H1 (cell line): ENCODE data around the gene CHI3L2. TPM values are rescaled to one million over a fixed set of nuclear protein-coding genes. Genes with fewer than 3 reads are reported as not detected.

Source experiments
- CTCF ChIA-PET: fragments of 300-600 bp; sonication (Branson Sonifier 250); formaldehyde crosslinking; loops from one replicate; lab custom pipeline; 2021; ENCODE audit not compliant: partially characterized antibody; lab: Charles Lee
- POLR2A ChIA-PET: fragments of 300-600 bp; sonication (Branson Sonifier 250); formaldehyde crosslinking; loops from one replicate; lab custom pipeline; 2021; ENCODE audit warnings: inconsistent platforms; ENCODE audit not compliant: partially characterized antibody; lab: Charles Lee
- DNase-seq, 2 experiments: peaks; one replicate each; pipeline versions ENCODE4 v3.0.0 to v3.0.0-alpha.2; 2010 to 2022; ENCODE audit warnings: low spot score in 2 of 2, low read depth in 1 of 2, mixed read lengths in 1 of 2
- FAIRE-seq: peaks from 2 replicates; lab custom pipeline; 2011; peaks lifted over from hg19 to GRCh38; lab: Jason Lieb, UNC
- H2AFZ ChIP-seq: 2 replicates; pipeline ENCODE4 v1.8.1; 2012; ENCODE audit warnings: low read length, inconsistent platforms
- H2AK5ac ChIP-seq: 2 replicates; pipeline ENCODE4 v1.6.1; 2013; ENCODE audit warnings: low read depth, low read length
- H2BK120ac ChIP-seq: replicated peaks from 2 replicates; pipeline ENCODE3; 2013; ENCODE audit warnings: low read depth, low read length, inconsistent platforms
- H2BK12ac ChIP-seq: 2 replicates; pipeline ENCODE4 v1.6.1; 2013; ENCODE audit warnings: low read depth, low read length
- H2BK15ac ChIP-seq: 2 replicates; pipeline ENCODE4 v1.6.1; 2013; ENCODE audit warnings: low read length
- H2BK20ac ChIP-seq: 2 replicates; pipeline ENCODE4 v1.6.1; 2013; ENCODE audit warnings: low read length
- H2BK5ac ChIP-seq: 2 replicates; pipeline ENCODE4 v1.6.1; 2013; ENCODE audit warnings: low read depth, low read length
- H3K14ac ChIP-seq: 2 replicates; pipeline ENCODE4 v1.6.1; 2013; ENCODE audit warnings: inconsistent platforms; ENCODE audit not compliant: insufficient read length
- H3K18ac ChIP-seq: 2 replicates; pipeline ENCODE4 v1.6.1; 2013; ENCODE audit warnings: low read length; ENCODE audit errors: extremely low read depth
- H3K23ac ChIP-seq: 2 replicates; pipeline ENCODE4 v1.6.1; 2013; ENCODE audit warnings: inconsistent platforms; ENCODE audit not compliant: insufficient read length
- H3K23me2 ChIP-seq: 2 replicates; pipeline ENCODE4 v1.6.1; 2013; ENCODE audit warnings: low read depth, low read length
- H3K27ac ChIP-seq: 2 replicates; pipeline ENCODE4 v1.6.1; 2011; ENCODE audit warnings: low read depth, low read length, inconsistent platforms
- H3K27me3 ChIP-seq, 4 experiments: replicated peaks in 1 of 4; 1 replicate in 1 of 4; 2 replicates in 3 of 4; pipeline versions ENCODE4 v1.6.1 to v1.8.1; 2011 to 2013; ENCODE audit warnings: low read length in 3 of 4, mild to moderate bottlenecking in 3 of 4, inconsistent platforms in 2 of 4, mixed read lengths in 2 of 4, moderate library complexity in 1 of 4; ENCODE audit not compliant: control insufficient read depth in 3 of 4, insufficient read depth in 3 of 4; ENCODE audit errors: extremely low read depth in 1 of 4
- H3K36me3 ChIP-seq, 4 experiments: 2 replicates each; pipeline versions ENCODE4 v1.6.1 to v1.8.1; 2011 to 2013; ENCODE audit warnings: mild to moderate bottlenecking in 4 of 4, low read length in 3 of 4, moderate library complexity in 2 of 4, control low read depth in 1 of 4, inconsistent platforms in 1 of 4; ENCODE audit not compliant: insufficient read depth in 4 of 4, control insufficient read depth in 2 of 4
- H3K4ac ChIP-seq: replicated peaks from 2 replicates; pipeline ENCODE3; 2013; ENCODE audit warnings: low read length, low read depth, mixed read lengths, inconsistent platforms; ENCODE audit not compliant: insufficient read length
- H3K4me1 ChIP-seq, 4 experiments: replicated peaks in 1 of 4; 1 replicate in 1 of 4; 2 replicates in 3 of 4; pipeline versions ENCODE4 v1.6.1 to v1.8.1; 2011 to 2013; ENCODE audit warnings: low read length in 3 of 4, inconsistent platforms in 2 of 4, mixed read lengths in 1 of 4; ENCODE audit not compliant: insufficient read depth in 4 of 4, control insufficient read depth in 3 of 4
- H3K4me2 ChIP-seq, 2 experiments: 2 replicates each; pipeline versions ENCODE4 v1.6.1 to v1.8.1; 2011 to 2013; ENCODE audit warnings: low read depth in 2 of 2, low read length in 2 of 2, control low read depth in 1 of 2, inconsistent platforms in 1 of 2, mild to moderate bottlenecking in 1 of 2; ENCODE audit not compliant: insufficient read depth in 1 of 2
- H3K4me3 ChIP-seq, 4 experiments: fragments of 200-600, 300-600 bp in 1 of 4; sonication (generic), shearing (Covaris generic), sonication (Bioruptor Twin) in 1 of 4; 2 replicates each; pipeline versions ENCODE4 v1.5.1 to v1.8.1; 2011 to 2016; ENCODE audit warnings: low read length in 4 of 4, low read depth in 3 of 4, control low read depth in 2 of 4, inconsistent platforms in 2 of 4, mild to moderate bottlenecking in 2 of 4, mixed read lengths in 1 of 4, moderate library complexity in 1 of 4; ENCODE audit not compliant: insufficient read depth in 2 of 4; ENCODE audit errors: extremely low read depth in 1 of 4
- H3K56ac ChIP-seq: replicated peaks from 2 replicates; pipeline ENCODE3; 2013; ENCODE audit warnings: low read depth, mild to moderate bottlenecking, mixed read lengths, low read length, inconsistent platforms; ENCODE audit not compliant: insufficient read length
- H3K79me1 ChIP-seq: 2 replicates; pipeline ENCODE4 v1.6.1; 2013; ENCODE audit warnings: low read depth, low read length, control low read depth
- H3K79me2 ChIP-seq, 2 experiments: 2 replicates each; pipeline versions ENCODE4 v1.6.1 to v1.8.1; 2012 to 2013; ENCODE audit warnings: low read length in 2 of 2, mild to moderate bottlenecking in 2 of 2, inconsistent platforms in 1 of 2; ENCODE audit not compliant: insufficient read depth in 2 of 2, control insufficient read depth in 1 of 2
- H3K9ac ChIP-seq, 4 experiments: replicated peaks in 1 of 4; 1 replicate in 1 of 4; 2 replicates in 3 of 4; pipeline versions ENCODE4 v1.6.1 to v1.8.1; 2011 to 2013; ENCODE audit warnings: low read depth in 3 of 4, low read length in 3 of 4, control low read depth in 2 of 4, mild to moderate bottlenecking in 2 of 4, moderate library complexity in 2 of 4, inconsistent platforms in 1 of 4; ENCODE audit errors: extremely low read depth in 1 of 4
- H3K9me3 ChIP-seq, 2 experiments: 2 replicates each; pipeline versions ENCODE4 v1.6.1 to v1.8.1; 2012 to 2013; ENCODE audit warnings: mild to moderate bottlenecking in 2 of 2, moderate library complexity in 2 of 2, control low read depth in 1 of 2, inconsistent platforms in 1 of 2, low read depth in 1 of 2, low read length in 1 of 2, mixed read lengths in 1 of 2; ENCODE audit not compliant: insufficient read depth in 2 of 2
- H4K20me1 ChIP-seq, 2 experiments: replicated peaks in 1 of 2; 2 replicates each; pipeline versions ENCODE3 to v1.8.1; 2011 to 2013; ENCODE audit warnings: inconsistent platforms in 2 of 2, low read length in 2 of 2, mild to moderate bottlenecking in 1 of 2; ENCODE audit not compliant: insufficient read depth in 2 of 2, control insufficient read depth in 1 of 2
- H4K5ac ChIP-seq: 2 replicates; pipeline ENCODE4 v1.6.1; 2013; ENCODE audit warnings: low read length, low read depth, mixed read lengths, inconsistent platforms; ENCODE audit not compliant: insufficient read length
- H4K8ac ChIP-seq: 2 replicates; pipeline ENCODE4 v1.8.0; 2013; ENCODE audit warnings: mild to moderate bottlenecking, moderate library complexity, low read length, inconsistent platforms; ENCODE audit not compliant: insufficient read depth; ENCODE audit errors: extremely low read depth
- H4K91ac ChIP-seq: replicated peaks from 2 replicates; pipeline ENCODE3; 2013; ENCODE audit warnings: low read length, mixed read lengths, inconsistent platforms; ENCODE audit not compliant: insufficient read length
- SUZ12 ChIP-seq: fragments of 200-600 bp; sonication (generic); IDR thresholded peaks from 2 replicates; pipeline ENCODE4 v1.6.1; 2012; ENCODE audit warnings: mild to moderate bottlenecking, inconsistent platforms, low read length, moderate library complexity, mixed read lengths
- WGBS, 2 experiments: shearing (Covaris generic) in 1 of 2; methylation state at CpG; one replicate each; pipeline versions ENCODE4 v1.1.6 to v1.1.7; 2013 to 2015; ENCODE audit warnings: low lambda C conversion rate in 2 of 2, mixed read lengths in 2 of 2, inconsistent platforms in 1 of 2, low coverage in 1 of 2, missing lambda C conversion rate in 1 of 2; ENCODE audit not compliant: insufficient replicate concordance in 2 of 2, insufficient coverage in 1 of 2, insufficient read length in 1 of 2; ENCODE audit errors: extremely low coverage in 1 of 2, missing lambda C conversion rate in 1 of 2; 5-methylcytosine and 5-hydroxymethylcytosine counted together
- polyA plus RNA-seq, 7 experiments: library from polyadenylated mRNA; depleted of rRNA in 3 of 7; stranded (reverse) in 5 of 7; unstranded in 2 of 7; fragments of >200 nt in 5 of 7; fragments of 200-250 nt in 2 of 7; gene quantifications; 1 replicate in 5 of 7; 2 replicates in 1 of 7; 4 replicates in 1 of 7; pipeline versions ENCODE4 v1.2.1 to v1.2.3, GENCODE V29; 2011 to 2013; ENCODE audit warnings: missing spikeins in 2 of 7, mixed read lengths in 2 of 7
- total RNA-seq: library from RNA; stranded (reverse); fragmentation: NEBNext Ultra II Directional; extraction: Animal tissue kit (Norgen Biotek cat#: 25700); gene quantifications from 2 replicates; pipeline ENCODE4 v1.2.1, GENCODE V29; 2021

The CHI3L2 gene
- total and polyA plus RNA-seq, 2 of the 8 experiments (the other 6 are each of a cell fraction or from before 2014, with no cell fraction given): not detected

DNA sequence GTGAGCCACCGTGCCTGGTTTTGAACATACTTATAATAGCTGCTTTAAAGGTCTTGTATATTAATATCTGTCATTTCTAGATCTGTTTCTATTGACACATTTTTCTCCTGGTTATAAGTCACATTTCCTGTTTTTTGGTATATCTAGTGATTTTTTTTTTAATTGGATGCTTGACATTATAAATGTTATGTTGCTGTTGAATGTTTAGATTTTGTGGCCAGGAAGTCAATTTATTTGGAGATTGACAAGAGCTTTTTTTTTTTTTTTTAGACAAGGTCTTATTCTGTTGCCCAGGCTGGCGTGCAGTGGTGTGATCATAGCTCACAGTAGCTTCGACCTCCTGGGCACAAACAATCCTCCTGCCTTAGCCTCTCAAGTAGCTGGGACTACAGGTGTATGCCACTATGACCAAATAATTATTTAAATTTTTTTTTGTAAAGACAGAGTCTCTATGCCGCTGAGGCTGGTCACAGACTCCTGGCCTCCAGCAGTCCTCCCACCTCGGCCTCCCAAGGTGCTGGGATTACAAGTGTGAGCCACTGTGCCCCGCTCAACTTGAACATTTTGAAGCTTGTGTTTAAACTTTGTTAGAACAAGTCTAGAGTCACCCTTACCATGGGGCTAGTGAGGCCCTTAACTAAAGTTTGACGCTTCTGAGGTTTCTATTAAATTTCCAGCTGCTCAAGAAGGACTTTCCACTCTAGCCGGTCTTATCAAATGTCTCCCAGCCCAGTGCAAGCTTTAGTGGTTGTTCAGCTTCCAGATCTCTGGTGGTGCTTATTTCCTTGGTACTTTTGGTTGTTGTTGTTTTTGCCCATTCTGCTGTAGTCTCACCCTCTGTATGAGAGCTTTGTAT is 8.6 kb upstream of the CHI3L2 start:
- H2BK120ac ChIP-seq: no peak overlapping the region
- no peak overlapping the region for H3K18ac ChIP-seq
- H4K20me1 ChIP-seq: no peaks in the 10 kb centered on the region
- DNase-seq (no peak), FAIRE-seq (no peak)
- POLR2A ChIA-PET: interaction anchor here (1.2 kb wide), 1 partner anchor 37 kb away, joined by 3 read pairs; no protein-coding TSS in a partner anchor
- no peak overlapping the region for H3K4me2 ChIP-seq
- H2BK20ac ChIP-seq: no peak overlapping the region
- H3K56ac ChIP-seq: no peak overlapping the region
- H3K14ac ChIP-seq: no peak overlapping the region
- no peaks in the 10 kb centered on the region for H3K27me3 ChIP-seq
- H3K23me2 ChIP-seq: no peaks in the 10 kb centered on the region
- H4K91ac ChIP-seq: no peak overlapping the region
- no peak overlapping the region for H3K23ac ChIP-seq
- 84% methylated on average over 8 of the region's 8 CpGs; no CpG with 5 or more reads in 1 of the 2 experiments for WGBS, 2 experiments
- H4K5ac ChIP-seq: no peak overlapping the region
- no peak overlapping the region for H3K4ac ChIP-seq
- no peak overlapping the region for H2BK5ac ChIP-seq
- H3K4me3 ChIP-seq: no peak overlapping the region
- H2BK12ac ChIP-seq: no peak overlapping the region
- no peaks in the 10 kb centered on the region; a peak in 1 of 4 replicates for H3K9me3 ChIP-seq
- no peaks in the 10 kb centered on the region for H3K79me2 ChIP-seq
- H3K36me3 ChIP-seq: no peaks in the 10 kb centered on the region
- no peaks in the 10 kb centered on the region for H3K79me1 ChIP-seq
- TF ChIP-seq SUZ12: no peak
- TF ChIP-seq, all 59 proteins: peak for 0
- H4K8ac ChIP-seq: no peak overlapping the region
- CTCF ChIA-PET: interaction anchor here (0.7 to 5.4 kb wide), 12 partner anchors 16 to 209 kb away, joined by 3 to 33 read pairs (median 4); partner anchors contain the start of gene OVGP1
- H3K27ac ChIP-seq: no peak overlapping the region
- H3K4me1 ChIP-seq: peaks cover 0 to 11% (median 6%) of the 10 kb centered on the region in 4 experiments; a peak in 3 of 7 replicates
- no peak overlapping the region for H2BK15ac ChIP-seq
- no peak overlapping the region for H2AK5ac ChIP-seq
- no peak overlapping the region for H2AFZ ChIP-seq
- no peak overlapping the region for H3K9ac ChIP-seq
